HepG2 (cell line): ENCODE results near the gene C1S. TPM values are rescaled to one million over a fixed set of nuclear protein-coding genes. Genes with fewer than 3 reads are reported as not detected.

Experiments used
- ATAC-seq: fragments of 200-7000 bp; cut with Tn5 transposase; 3 replicates; pipeline ENCODE4 v1.9.1; 2020; ENCODE audit warnings: mild to moderate bottlenecking, moderate library complexity
- BruUV-seq: library from RNA; stranded (reverse); fragments of 400-500 nt; replicated peaks from 2 replicates; lab custom pipeline; 2021; lab: Mats Ljungman, UMichigan
- CTCF ChIA-PET: fragments of 300-600 bp; formaldehyde crosslinking; extraction: SDS; loops from one replicate; lab custom pipeline; 2021; ENCODE audit warnings: low total read pairs, inconsistent platforms, low intra/inter-chr PET ratio; lab: Yijun Ruan, JAX
- POLR2A ChIA-PET: fragments of 350-600 bp; sonication (Branson Sonifier 250); formaldehyde crosslinking; loops from one replicate; lab custom pipeline; 2020; ENCODE audit warnings: antibody characterized with exemption, inconsistent platforms; lab: Yijun Ruan, JAX
- DNase-seq: peaks from one replicate; pipeline ENCODE4 v3.0.0-alpha.2; 2015; ENCODE audit warnings: low spot score
- FAIRE-seq: peaks from 3 replicates; lab custom pipeline; 2011; peaks lifted over from hg19 to GRCh38; lab: Jason Lieb, UNC
- H2AFZ ChIP-seq: one replicate; pipeline ENCODE4 v1.6.1; 2011; ENCODE audit warnings: low read length, inconsistent platforms
- H3K27ac ChIP-seq: fragments of 300-600 bp; 3 replicates; pipeline ENCODE4 v1.8.0; 2011; ENCODE audit warnings: mixed run types, mild to moderate bottlenecking, mixed read lengths, low read length, inconsistent platforms; ENCODE audit not compliant: insufficient read depth; ENCODE audit errors: extremely low read length
- H3K27me3 ChIP-seq, 2 experiments: fragments of 200-600 bp in 1 of 2; 2 replicates in 1 of 2; 3 replicates in 1 of 2; pipeline versions ENCODE4 v1.6.0 to v1.8.0; 2011; ENCODE audit warnings: low read length in 2 of 2, mild to moderate bottlenecking in 2 of 2, moderate library complexity in 2 of 2, inconsistent platforms in 1 of 2; ENCODE audit not compliant: insufficient read depth in 2 of 2, control insufficient read depth in 1 of 2
- H3K36me3 ChIP-seq, 2 experiments: fragments of 200-600 bp in 1 of 2; replicated peaks in 1 of 2; 2 replicates in 1 of 2; 3 replicates in 1 of 2; pipeline versions ENCODE4 v1.5.1 to v1.8.0; 2011; ENCODE audit warnings: low read length in 2 of 2, inconsistent platforms in 1 of 2; ENCODE audit not compliant: insufficient read depth in 2 of 2, control insufficient read depth in 1 of 2
- H3K4me1 ChIP-seq: 2 replicates; pipeline ENCODE4 v1.5.1; 2012; ENCODE audit warnings: low read length, inconsistent platforms; ENCODE audit not compliant: insufficient read depth
- H3K4me2 ChIP-seq: 2 replicates; pipeline ENCODE4 v1.6.0; 2011; ENCODE audit warnings: low read depth, low read length, inconsistent platforms
- H3K4me3 ChIP-seq, 3 experiments: fragments of 200-600 bp in 1 of 3; sonication (generic), shearing (Covaris generic) in 1 of 3; replicated peaks in 1 of 3; 2 replicates each; pipeline ENCODE4 v1.5.1; 2011 to 2016; ENCODE audit warnings: low read length in 3 of 3, inconsistent platforms in 2 of 3, low read depth in 2 of 3, mild to moderate bottlenecking in 2 of 3, control low read depth in 1 of 3, mixed read lengths in 1 of 3; ENCODE audit not compliant: insufficient read depth in 1 of 3
- H3K79me2 ChIP-seq: one replicate; pipeline ENCODE4 v1.6.1; 2011; ENCODE audit warnings: low read length, inconsistent platforms; ENCODE audit not compliant: insufficient read depth
- H3K9ac ChIP-seq: 2 replicates; pipeline ENCODE4 v1.6.0; 2011; ENCODE audit warnings: mild to moderate bottlenecking, low read depth, low read length, inconsistent platforms; ENCODE audit not compliant: insufficient read depth
- H3K9me3 ChIP-seq: 2 replicates; pipeline ENCODE4 v1.5.1; 2012; ENCODE audit warnings: mild to moderate bottlenecking, low read length
- H4K20me1 ChIP-seq: 2 replicates; pipeline ENCODE4 v1.6.0; 2011; ENCODE audit warnings: inconsistent platforms, mild to moderate bottlenecking, low read length, moderate library complexity; ENCODE audit not compliant: insufficient read depth
- DNMT1 ChIP-seq: sonication (generic); formaldehyde crosslinking; IDR thresholded peaks from 2 replicates; pipeline ENCODE4 v1.5.1; 2020; ENCODE audit warnings: mild to moderate bottlenecking, missing genetic modification reagents
- EEA1 ChIP-seq: sonication (generic); formaldehyde crosslinking; IDR thresholded peaks from 2 replicates; pipeline ENCODE4 v1.5.1; 2020; ENCODE audit warnings: mild to moderate bottlenecking, missing genetic modification reagents, borderline replicate concordance
- FUBP1 ChIP-seq: sonication (generic); formaldehyde crosslinking; IDR thresholded peaks from 2 replicates; pipeline ENCODE4 v1.5.1; 2020; ENCODE audit warnings: missing genetic modification reagents, mild to moderate bottlenecking, borderline replicate concordance
- ZKSCAN5 ChIP-seq: sonication (generic); formaldehyde crosslinking; IDR thresholded peaks from 2 replicates; pipeline ENCODE4 v1.5.1; 2020; ENCODE audit warnings: mild to moderate bottlenecking, missing genetic modification reagents
- ZNF232 ChIP-seq: sonication (generic); formaldehyde crosslinking; IDR thresholded peaks from 2 replicates; pipeline ENCODE4 v1.4.0; 2020; ENCODE audit warnings: missing genetic modification reagents, borderline replicate concordance
- ZNF790 ChIP-seq: sonication (generic); formaldehyde crosslinking; IDR thresholded peaks from 2 replicates; pipeline ENCODE4 v1.8.0; 2022; ENCODE audit warnings: missing genetic modification reagents, mild to moderate bottlenecking, borderline replicate concordance
- WGBS: methylation state at CpG from one replicate; pipeline ENCODE4 v1.1.6; 2017; ENCODE audit warnings: low lambda C conversion rate; 5-methylcytosine and 5-hydroxymethylcytosine counted together
- in situ Hi-C: cut with HindIII; loops from 2 replicates; pipeline ENCODE4 v1.10.0; 2017; ENCODE audit warnings: low pct_unique_long_range_greater_than_20kb; ENCODE audit not compliant: extremely low pct_ligation_motif_present
- intact Hi-C: fragments of 100-400 bp; cut with micrococcal nuclease; formaldehyde crosslinking; loops from one replicate; pipeline ENCODE4 v1.10.0; 2022; ENCODE audit not compliant: unreplicated experiment
- polyA plus RNA-seq, 8 experiments: library from polyadenylated mRNA; depleted of rRNA in 3 of 8; stranded (reverse) in 7 of 8; unstranded in 1 of 8; fragments of >200 nt; fragmentation: Illumina TruSeq in 4 of 8; extraction: Trizol in 4 of 8; gene quantifications; 2 replicates each; pipeline versions ENCODE4 v1.2.1 to v1.2.3, GENCODE V29; 2011 to 2016; ENCODE audit warnings: low read depth in 4 of 8, missing spikeins in 1 of 8, mixed read lengths in 1 of 8; ENCODE audit not compliant: insufficient read depth in 1 of 8
- total RNA-seq, 5 experiments: library from RNA; depleted of rRNA; stranded (reverse); fragments of >200 nt; fragmentation: Illumina TruSeq; extraction: Trizol; gene quantifications; 2 replicates each; pipeline ENCODE4 v1.2.3, GENCODE V29; 2016; ENCODE audit warnings: low read depth in 1 of 5
- TF ChIP-seq, protein P1 (sequence below): sonication (generic); formaldehyde crosslinking; IDR thresholded peaks from 2 replicates; pipeline ENCODE4 v1.5.0; 2020; ENCODE audit warnings: missing genetic modification reagents, mild to moderate bottlenecking, borderline replicate concordance
- TF ChIP-seq, protein P2 (sequence below): sonication (generic); formaldehyde crosslinking; IDR thresholded peaks from 2 replicates; pipeline ENCODE4 v1.5.0; 2020; ENCODE audit warnings: mild to moderate bottlenecking, missing genetic modification reagents, borderline replicate concordance

The C1S gene
- total and polyA plus RNA-seq, 2 of the 13 experiments (the other 11 are each of a cell fraction or from before 2014, with no cell fraction given): 14.5 to 18.2 TPM

- Histone ChIP-seq H3K27me3 (no peaks in the 10 kb centered on the region), H3K4me1 (peaks cover 3% of the 10 kb centered on the region; the same call in 1 of the 2 replicates), H4K20me1 (no peaks in the 10 kb centered on the region), H3K27ac (no peak overlapping the region), H3K9ac (no peak overlapping the region), H3K79me2 (no peaks in the 10 kb centered on the region), H3K4me3 (no peak overlapping the region), H3K4me2 (no peak overlapping the region), H2AFZ (no peak overlapping the region), H3K36me3 (no peaks in the 10 kb centered on the region), H3K9me3 (no peaks in the 10 kb centered on the region)
- TF ChIP-seq ZKSCAN5 (no peak), EEA1 (CRISPR knock-in tag) (no peak), ZNF232 (no peak), FUBP1 (no peak), DNMT1 (CRISPR knock-in tag) (no peak), ZNF790 (CRISPR knock-in tag) (no peak)
- TF ChIP-seq, protein P1, sequence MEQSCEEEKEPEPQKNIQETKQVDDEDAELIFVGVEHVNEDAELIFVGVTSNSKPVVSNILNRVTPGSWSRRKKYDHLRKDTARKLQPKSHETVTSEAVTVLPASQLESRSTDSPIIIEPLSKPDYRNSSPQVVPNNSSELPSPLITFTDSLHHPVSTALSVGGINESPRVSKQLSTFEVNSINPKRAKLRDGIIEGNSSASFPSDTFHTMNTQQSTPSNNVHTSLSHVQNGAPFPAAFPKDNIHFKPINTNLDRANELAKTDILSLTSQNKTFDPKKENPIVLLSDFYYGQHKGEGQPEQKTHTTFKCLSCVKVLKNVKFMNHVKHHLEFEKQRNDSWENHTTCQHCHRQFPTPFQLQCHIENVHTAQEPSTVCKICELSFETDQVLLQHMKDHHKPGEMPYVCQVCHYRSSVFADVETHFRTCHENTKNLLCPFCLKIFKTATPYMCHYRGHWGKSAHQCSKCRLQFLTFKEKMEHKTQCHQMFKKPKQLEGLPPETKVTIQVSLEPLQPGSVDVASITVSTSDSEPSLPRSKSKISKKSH (CRISPR knock-in tag): no peak
- TF ChIP-seq, protein P2, sequence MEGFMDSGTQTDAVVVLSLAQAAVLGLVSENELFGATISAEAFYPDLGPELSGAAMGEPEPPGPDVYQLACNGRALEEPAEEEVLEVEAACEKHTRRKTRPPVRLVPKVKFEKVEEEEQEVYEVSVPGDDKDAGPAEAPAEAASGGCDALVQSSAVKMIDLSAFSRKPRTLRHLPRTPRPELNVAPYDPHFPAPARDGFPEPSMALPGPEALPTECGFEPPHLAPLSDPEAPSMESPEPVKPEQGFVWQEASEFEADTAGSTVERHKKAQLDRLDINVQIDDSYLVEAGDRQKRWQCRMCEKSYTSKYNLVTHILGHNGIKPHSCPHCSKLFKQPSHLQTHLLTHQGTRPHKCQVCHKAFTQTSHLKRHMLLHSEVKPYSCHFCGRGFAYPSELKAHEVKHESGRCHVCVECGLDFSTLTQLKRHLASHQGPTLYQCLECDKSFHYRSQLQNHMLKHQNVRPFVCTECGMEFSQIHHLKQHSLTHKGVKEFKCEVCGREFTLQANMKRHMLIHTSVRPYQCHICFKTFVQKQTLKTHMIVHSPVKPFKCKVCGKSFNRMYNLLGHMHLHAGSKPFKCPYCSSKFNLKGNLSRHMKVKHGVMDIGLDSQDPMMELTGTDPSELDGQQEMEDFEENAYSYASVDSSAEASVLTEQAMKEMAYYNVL: no peak
- WGBS: 31% methylated on average over 2 of the region's 6 CpGs
- DNase-seq (no peak), ATAC-seq (no peak), FAIRE-seq (no peak)
- intact Hi-C loops: no loop called here
- BruUV-seq: no TSS peak
- CTCF ChIA-PET: no interaction called here
- in situ Hi-C loops: no loop called here
- POLR2A ChIA-PET: no interaction called here
Observed at GRCh38 chr12:7031306-7031705, 29.2 kb upstream of the C1S start.
